Motor neuron (in vitro differentiated cells): ENCODE measurements around the gene DMD. TPM values are rescaled to one million over a fixed set of nuclear protein-coding genes. Genes with fewer than 3 reads are reported as not detected.

Source experiments
- ATAC-seq, 8 experiments: fragments of 200-7000 bp; cut with Tn5 transposase; replicated peaks in 6 of 8; 2 replicates each; pipeline ENCODE4 v1.8.0; 2021; ENCODE audit warnings: mild to moderate bottlenecking in 8 of 8, moderate library complexity in 8 of 8
- H3K27ac ChIP-seq, 2 donors: fragments of 250-450 bp; sonication (Bioruptor Pico); 2 replicates each; pipeline ENCODE4 v1.9.0; 2021; ENCODE audit warnings: antibody characterized with exemption in 2 of 2, mild to moderate bottlenecking in 2 of 2, moderate library complexity in 1 of 2
- H3K4me1 ChIP-seq, 2 donors: fragments of 250-450 bp; sonication (Bioruptor Pico); replicated peaks in 1 of 2; 2 replicates each; pipeline ENCODE4 v1.6.1; 2021; ENCODE audit warnings: antibody characterized with exemption in 2 of 2, mild to moderate bottlenecking in 2 of 2, moderate library complexity in 1 of 2
- H3K4me3 ChIP-seq, 5 donors: fragments of 250-450 bp; sonication (Bioruptor Pico); 2 replicates each; pipeline ENCODE4 v1.9.0; 2021; ENCODE audit warnings: antibody characterized with exemption in 5 of 5, mild to moderate bottlenecking in 5 of 5, moderate library complexity in 4 of 5
- WGBS, 10 experiments: fragments of 450-650 bp; shearing (Covaris generic); methylation state at CpG; one replicate each; pipeline ENCODE4 v1.0.0; 2022; 5-methylcytosine and 5-hydroxymethylcytosine counted together
- in situ Hi-C, 9 experiments: fragments of 400-800 bp; cut with MboI; loops; one replicate each; pipeline ENCODE4 v1.15.0; 2021; ENCODE audit warnings: low sequenced_read_pairs in 9 of 9, low pct_unique_long_range_greater_than_20kb in 2 of 9; ENCODE audit not compliant: unreplicated experiment in 9 of 9
- total RNA-seq, 8 experiments: library from RNA; unstranded; fragments of 300-600 nt; gene quantifications; 2 replicates each; pipeline versions ENCODE4 v1.2.3 to v1.2.4, GENCODE V29; 2022

DMD gene
- total RNA-seq, 8 experiments from 2014 or later, result 3.9 to 378 (median 10.5) TPM

GRCh38 chrX:33065415-33065814 is 145.9 kb downstream of the DMD start:
- 0 to 100% (median 73%) methylated on average over 1 of the region's 1 CpG; no CpG with 5 or more reads in 4 of the 10 experiments for WGBS, 10 experiments
- Histone ChIP-seq H3K27ac (no peak overlapping the region), H3K4me3 (no peak overlapping the region), H3K4me1 (no peaks in the 10 kb centered on the region)
- no peak for ATAC-seq
- in situ Hi-C loops, result no loop called here

- Histone ChIP-seq H3K4me3 (no peak overlapping the region), H3K4me1 (no peaks in the 10 kb centered on the region), H3K27ac (no peak overlapping the region)
- in situ Hi-C loops, result no loop called here
- 0 to 100% (median 77%) methylated on average over 1 of the region's 1 CpG; no CpG with 5 or more reads in 4 of the 10 experiments for WGBS, 10 experiments
- peak in 1 of 8 experiments; percentile 63 for ATAC-seq
Measured at GRCh38 chrX:33062041-33062440, 149.3 kb downstream of the DMD start.

- in situ Hi-C loops, result no loop called here
- Histone ChIP-seq H3K27ac (no peak overlapping the region), H3K4me1 (no peaks in the 10 kb centered on the region), H3K4me3 (no peak overlapping the region)
- WGBS, 10 experiments, result 4 to 100% (median 70%) methylated on average over 1 to 8 of the region's 9 CpGs; no CpG with 5 or more reads in 4 of the 10 experiments
- no peak for ATAC-seq
Measured at GRCh38 chrX:33053001-33053400, 158.3 kb downstream of the DMD start.

GRCh38 chrX:33045882-33046281 is 165.5 kb downstream of the DMD start:
- ATAC-seq, result no peak

GRCh38 chrX:33045245-33045644 is 166.1 kb downstream of the DMD start:
- no peak overlapping the region for H3K27ac ChIP-seq
- in situ Hi-C loops, result no loop called here
- 0 to 58% (median 10%) methylated on average over 1 to 2 of the region's 3 CpGs; no CpG with 5 or more reads in 7 of the 10 experiments for WGBS, 10 experiments
- H3K4me3 ChIP-seq, result no peak overlapping the region
- H3K4me1 ChIP-seq, result no peaks in the 10 kb centered on the region
- no peak for ATAC-seq

More at GRCh38 chrX:33045882-33046281, 165.5 kb downstream of the DMD start:
- Histone ChIP-seq H3K27ac (no peak overlapping the region), H3K4me1 (no peaks in the 10 kb centered on the region), H3K4me3 (no peak overlapping the region)
- WGBS, 10 experiments, result 50 to 100% (median 83%) methylated on average over 1 of the region's 2 CpGs; no CpG with 5 or more reads in 5 of the 10 experiments
- in situ Hi-C loops, result no loop called here

GRCh38 chrX:33041141-33041540 is 170.2 kb downstream of the DMD start:
- WGBS, 10 experiments, result 62 to 100% (median 83%) methylated on average over 1 to 22 of the region's 22 CpGs; no CpG with 5 or more reads in 6 of the 10 experiments

GRCh38 chrX:33032700-33033099 is 178.6 kb downstream of the DMD start:
- 25 to 100% (median 82%) methylated on average over 1 to 3 of the region's 3 CpGs; no CpG with 5 or more reads in 5 of the 10 experiments for WGBS, 10 experiments
- no peak for ATAC-seq
- no peak overlapping the region for H3K27ac ChIP-seq
- no peak overlapping the region for H3K4me3 ChIP-seq
- in situ Hi-C loops, result no loop called here
- no peaks in the 10 kb centered on the region for H3K4me1 ChIP-seq

More at GRCh38 chrX:33041141-33041540, 170.2 kb downstream of the DMD start:
- no peak overlapping the region for H3K27ac ChIP-seq
- H3K4me1 ChIP-seq, result no peaks in the 10 kb centered on the region
- in situ Hi-C loops, result no loop called here
- no peak overlapping the region for H3K4me3 ChIP-seq
- ATAC-seq, result no peak

GRCh38 chrX:33014949-33015348 is 196.4 kb downstream of the DMD start:
- no peak overlapping the region for H3K27ac ChIP-seq
- no peak for ATAC-seq
- no peaks in the 10 kb centered on the region for H3K4me1 ChIP-seq
- in situ Hi-C loops, result no loop called here
- no peak overlapping the region for H3K4me3 ChIP-seq
- WGBS, 10 experiments, result 7 to 89% (median 40%) methylated on average over 1 to 5 of the region's 6 CpGs; no CpG with 5 or more reads in 3 of the 10 experiments

GRCh38 chrX:33014086-33014485 is 197.3 kb downstream of the DMD start:
- Histone ChIP-seq H3K4me3 (no peak overlapping the region), H3K4me1 (no peaks in the 10 kb centered on the region), H3K27ac (no peak overlapping the region)
- no peak for ATAC-seq
- in situ Hi-C loops, result no loop called here
- WGBS, 10 experiments, result 40 to 100% (median 72%) methylated on average over 1 to 3 of the region's 3 CpGs; no CpG with 5 or more reads in 7 of the 10 experiments

- ATAC-seq, result no peak
- in situ Hi-C loops, result no loop called here
- H3K4me1 ChIP-seq, result no peaks in the 10 kb centered on the region
Measured at GRCh38 chrX:33001107-33001506, 210.2 kb downstream of the DMD start.

DNA sequence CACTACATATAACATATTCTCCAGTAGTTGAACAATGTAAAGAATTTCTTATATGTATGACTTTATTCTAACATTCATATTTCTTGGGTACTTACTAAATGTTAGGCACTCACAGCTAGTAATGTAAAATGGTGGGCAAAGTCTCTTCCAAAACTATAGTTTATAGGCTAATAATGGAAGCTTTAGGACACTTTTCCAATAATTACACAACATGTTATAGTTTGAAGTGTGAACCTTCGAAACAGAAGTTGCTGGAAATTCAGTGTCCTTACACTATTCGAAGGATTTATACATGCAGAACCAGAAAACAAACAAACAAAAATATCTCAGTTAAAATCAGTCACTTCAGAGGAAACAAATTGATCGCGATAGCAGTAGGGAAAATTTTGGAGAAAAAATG is 212.6 kb downstream of the DMD start:
- Histone ChIP-seq H3K27ac (no peak overlapping the region), H3K4me1 (no peaks in the 10 kb centered on the region), H3K4me3 (no peak overlapping the region)
- WGBS, 10 experiments, result 0 to 100% (median 75%) methylated on average over 2 to 4 of the region's 4 CpGs; no CpG with 5 or more reads in 4 of the 10 experiments
- no peak for ATAC-seq
- in situ Hi-C loops, result no loop called here

More at GRCh38 chrX:33001107-33001506, 210.2 kb downstream of the DMD start:
- no peak overlapping the region for H3K27ac ChIP-seq
- H3K4me3 ChIP-seq, result no peak overlapping the region

DNA sequence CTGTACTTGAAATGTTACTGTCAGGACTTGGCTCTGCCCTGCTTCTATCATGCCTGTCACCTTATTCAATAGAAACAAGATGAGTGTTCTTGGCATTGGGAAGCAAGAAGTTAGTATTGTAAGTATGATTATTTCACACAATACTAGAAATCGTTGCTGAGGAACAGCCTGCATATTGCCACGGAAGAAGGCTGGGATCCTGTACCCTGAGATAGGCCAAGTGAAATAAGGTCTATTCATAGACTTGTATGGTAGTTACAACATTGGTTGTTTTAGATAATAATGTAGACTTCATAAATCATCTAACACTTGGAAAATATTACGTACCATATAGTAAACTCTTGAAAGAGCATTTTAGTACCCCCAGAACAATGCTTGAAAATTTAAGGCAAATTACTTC is 215.9 kb downstream of the DMD start:
- H3K4me1 ChIP-seq, result no peaks in the 10 kb centered on the region
- peak in 1 of 8 experiments; percentile 15 for ATAC-seq
- no peak overlapping the region for H3K4me3 ChIP-seq
- WGBS, 10 experiments, result 0 to 87% (median 40%) methylated on average over 1 to 3 of the region's 3 CpGs; no CpG with 5 or more reads in 5 of the 10 experiments
- in situ Hi-C loops, result no loop called here
- no peak overlapping the region for H3K27ac ChIP-seq

DNA sequence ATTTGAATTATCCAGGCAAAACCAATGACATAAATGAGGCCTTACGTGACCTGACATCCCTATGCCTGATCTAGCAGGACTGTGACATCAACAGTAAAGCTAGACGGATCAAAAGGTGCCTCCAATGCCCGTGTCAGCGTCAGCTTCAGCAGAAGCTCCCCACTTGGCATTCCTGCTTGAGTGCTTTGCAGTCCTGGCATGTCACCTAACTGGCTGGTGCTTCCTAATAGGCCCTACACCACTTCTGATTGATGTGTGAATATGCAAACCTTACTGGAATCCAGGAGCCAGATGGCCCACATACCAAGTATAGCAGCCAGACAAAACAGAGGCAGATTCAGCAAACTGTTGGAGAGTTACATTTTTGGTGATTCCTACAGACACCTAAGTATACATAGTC is 224.2 kb downstream of the DMD start:
- peak in 1 of 8 experiments; percentile 67 for ATAC-seq
- no peak overlapping the region for H3K4me3 ChIP-seq
- H3K4me1 ChIP-seq, result no peaks in the 10 kb centered on the region
- in situ Hi-C loops, result no loop called here
- WGBS, 10 experiments, result 17 to 40% methylated on average over 1 to 2 of the region's 4 CpGs; no CpG with 5 or more reads in 8 of the 10 experiments
- H3K27ac ChIP-seq, result no peak overlapping the region

DNA sequence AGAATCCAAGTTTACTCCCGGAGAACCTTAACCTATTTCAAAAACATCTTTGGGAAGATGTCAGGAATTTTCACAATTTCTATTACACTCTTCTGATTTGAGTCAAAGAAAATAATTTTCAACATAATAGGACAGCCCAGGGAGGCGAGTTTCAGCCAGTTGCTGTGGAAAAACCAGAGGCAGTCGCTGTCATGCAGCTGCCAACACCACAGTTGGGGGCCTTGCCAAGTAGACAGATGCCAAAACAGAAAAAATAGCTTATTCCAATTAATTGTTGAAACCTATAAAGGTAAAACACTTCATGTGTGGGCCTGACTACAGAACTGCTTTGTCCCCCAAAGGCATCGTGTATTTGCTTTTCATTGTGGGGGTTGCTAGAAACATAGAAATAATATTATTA is 225.8 kb downstream of the DMD start:
- WGBS, 10 experiments, result 0 to 73% (median 45%) methylated on average over 2 to 4 of the region's 4 CpGs; no CpG with 5 or more reads in 6 of the 10 experiments
- ATAC-seq, result no peak

More for the DNA sequence above, 225.8 kb downstream of the DMD start:
- in situ Hi-C loops, result no loop called here
- Histone ChIP-seq H3K4me3 (no peak overlapping the region), H3K27ac (no peak overlapping the region), H3K4me1 (no peaks in the 10 kb centered on the region)
